AG04449 (cell line): ENCODE data around the gene CLOCK.

ENCODE experiments used
- CTCF ChIA-PET: fragments of 350-600 bp; formaldehyde crosslinking; extraction: SDS; loops from one replicate; lab custom pipeline; 2021; ENCODE audit warnings: antibody characterized with exemption; lab: Yijun Ruan, JAX
- POLR2A ChIA-PET: fragments of 400-600, 350-600 bp; formaldehyde crosslinking; extraction: SDS; loops from one replicate; lab custom pipeline; 2020; ENCODE audit warnings: antibody characterized with exemption, inconsistent platforms; lab: Yijun Ruan, JAX
- DNase-seq: peaks from one replicate; pipeline ENCODE4 v3.0.0-alpha.2; 2010; ENCODE audit warnings: low read depth, low spot score
- H3K4me3 ChIP-seq: 2 replicates; pipeline ENCODE4 v1.5.1; 2011; ENCODE audit warnings: low read depth, mild to moderate bottlenecking, control low read depth, low read length
- TF ChIP-seq, protein P1 (sequence below): IDR thresholded peaks from one replicate; pipeline ENCODE4 v1.5.1; 2011; ENCODE audit warnings: mild to moderate bottlenecking, moderate library complexity, low read length, control low read depth, inconsistent platforms; ENCODE audit not compliant: insufficient read depth; ENCODE audit errors: missing control alignments

Gene CLOCK

DNA sequence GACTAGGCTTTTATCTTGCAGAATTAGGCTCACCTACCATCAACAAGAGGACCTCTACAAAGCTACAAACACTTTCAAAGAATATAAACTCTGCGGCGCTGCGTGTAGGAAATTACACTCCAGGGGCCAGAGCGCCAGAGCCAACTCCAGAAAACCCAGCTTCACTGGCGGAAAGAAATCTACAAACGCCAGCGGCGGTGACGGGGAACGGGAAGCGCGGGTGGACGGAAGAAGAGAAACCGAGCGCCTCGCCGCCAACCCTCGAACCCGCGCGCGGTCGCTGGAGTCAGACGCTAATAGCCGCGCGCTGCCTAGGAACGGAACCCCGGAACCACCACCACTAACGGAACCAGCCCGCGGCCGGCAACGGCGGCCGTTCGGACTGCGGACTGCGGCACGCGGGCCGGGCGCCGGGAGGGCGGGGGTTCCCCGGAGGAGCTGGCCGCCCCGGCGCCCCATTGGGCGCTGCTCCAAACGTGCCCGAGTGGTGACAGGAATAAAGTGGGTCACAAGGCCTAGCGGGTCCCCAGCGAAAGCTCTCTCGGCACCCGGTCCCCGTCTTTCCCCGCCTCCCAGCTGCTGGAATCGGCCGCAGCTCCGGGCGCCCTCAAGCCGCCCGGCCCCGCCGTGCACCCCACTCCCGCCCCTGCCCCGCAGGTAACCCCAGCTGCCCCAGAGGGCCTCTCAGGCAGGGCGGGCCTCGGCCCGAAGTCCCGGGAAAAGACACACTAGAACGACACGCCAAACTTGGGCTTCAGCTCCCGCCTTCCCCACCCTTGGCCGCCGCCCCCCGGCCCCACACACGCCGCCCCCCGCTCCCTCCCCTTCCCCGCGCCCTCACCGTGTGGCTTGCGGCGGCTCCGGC is 836 bp downstream of the CLOCK start:
- TF ChIP-seq, protein P1, sequence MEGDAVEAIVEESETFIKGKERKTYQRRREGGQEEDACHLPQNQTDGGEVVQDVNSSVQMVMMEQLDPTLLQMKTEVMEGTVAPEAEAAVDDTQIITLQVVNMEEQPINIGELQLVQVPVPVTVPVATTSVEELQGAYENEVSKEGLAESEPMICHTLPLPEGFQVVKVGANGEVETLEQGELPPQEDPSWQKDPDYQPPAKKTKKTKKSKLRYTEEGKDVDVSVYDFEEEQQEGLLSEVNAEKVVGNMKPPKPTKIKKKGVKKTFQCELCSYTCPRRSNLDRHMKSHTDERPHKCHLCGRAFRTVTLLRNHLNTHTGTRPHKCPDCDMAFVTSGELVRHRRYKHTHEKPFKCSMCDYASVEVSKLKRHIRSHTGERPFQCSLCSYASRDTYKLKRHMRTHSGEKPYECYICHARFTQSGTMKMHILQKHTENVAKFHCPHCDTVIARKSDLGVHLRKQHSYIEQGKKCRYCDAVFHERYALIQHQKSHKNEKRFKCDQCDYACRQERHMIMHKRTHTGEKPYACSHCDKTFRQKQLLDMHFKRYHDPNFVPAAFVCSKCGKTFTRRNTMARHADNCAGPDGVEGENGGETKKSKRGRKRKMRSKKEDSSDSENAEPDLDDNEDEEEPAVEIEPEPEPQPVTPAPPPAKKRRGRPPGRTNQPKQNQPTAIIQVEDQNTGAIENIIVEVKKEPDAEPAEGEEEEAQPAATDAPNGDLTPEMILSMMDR = no peak
- POLR2A ChIA-PET = interaction anchor here (1.1 to 3.5 kb wide), 4 partner anchors 100 to 200 kb away, joined by 4 to 17 read pairs (median 9); partner anchors contain the start of genes SRD5A3 and TMEM165

GRCh38 chr4:55545151-55545550 is 1.6 kb downstream of the CLOCK start:
- CTCF ChIA-PET = interaction anchor here (1.1 to 2.3 kb wide), 9 partner anchors 9 to 135 kb away, joined by 3 to 11 read pairs (median 4); no protein-coding TSS in a partner anchor
- POLR2A ChIA-PET = interaction anchor here (1.1 to 3.5 kb wide), 3 partner anchors 99 to 200 kb away, joined by 4 to 17 read pairs (median 10); partner anchors contain the start of gene SRD5A3
- H3K4me3 ChIP-seq = peak overlapping the region; percentile 77
- TF ChIP-seq, protein P1 = no peak
- no peak for DNase-seq

More for the DNA sequence above, 836 bp downstream of the CLOCK start:
- CTCF ChIA-PET = interaction anchor here (0.6 to 2.3 kb wide), 12 partner anchors 10 to 200 kb away, joined by 3 to 11 read pairs (median 4); no protein-coding TSS in a partner anchor
- DNase-seq = no peak
- peak overlapping the region; percentile 77 for H3K4me3 ChIP-seq

GRCh38 chr4:55543858-55544257 is 2.9 kb downstream of the CLOCK start:
- CTCF ChIA-PET = interaction anchor here (0.6 to 1.3 kb wide), 2 partner anchors 95 to 356 kb away, joined by 3 read pairs; no protein-coding TSS in a partner anchor
- DNase-seq = no peak
- no peak overlapping the region for H3K4me3 ChIP-seq
- POLR2A ChIA-PET = no interaction called here
- TF ChIP-seq, protein P1 = no peak

DNA sequence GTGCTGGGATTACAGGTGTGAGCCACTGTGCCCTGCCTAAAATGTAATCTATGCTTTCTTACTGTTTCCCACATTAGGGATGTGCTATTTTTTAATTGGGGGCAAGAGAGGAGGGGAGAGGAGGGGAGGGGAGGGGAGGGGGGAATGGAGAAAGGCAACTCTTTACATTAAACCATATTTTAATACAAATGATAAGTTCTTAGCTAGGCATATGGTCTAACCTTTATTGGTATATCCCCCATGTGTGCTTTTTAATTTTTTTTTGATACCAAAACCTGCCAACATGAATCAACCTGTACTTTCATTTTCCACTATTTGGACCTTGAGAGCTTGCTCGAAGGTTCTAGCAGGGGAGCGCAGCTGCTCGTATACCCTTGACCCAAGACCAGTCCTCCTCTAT is 6.4 kb downstream of the CLOCK start:
- no peak overlapping the region for H3K4me3 ChIP-seq
- POLR2A ChIA-PET = no interaction called here
- TF ChIP-seq, protein P1 = no peak
- no peak for DNase-seq
- CTCF ChIA-PET = interaction anchor here (0.7 kb wide), 1 partner anchor 60 kb away, joined by 3 read pairs; no protein-coding TSS in a partner anchor

- ChIA-PET POLR2A (no interaction called here), CTCF (interaction anchor here (0.6 to 0.7 kb wide), 2 partner anchors 59 to 169 kb away, joined by 3 read pairs; no protein-coding TSS in a partner anchor)
- TF ChIP-seq, protein P1 = no peak
- H3K4me3 ChIP-seq = no peak overlapping the region
- no peak for DNase-seq
Observed at GRCh38 chr4:55539658-55540057, 7.1 kb downstream of the CLOCK start.

DNA sequence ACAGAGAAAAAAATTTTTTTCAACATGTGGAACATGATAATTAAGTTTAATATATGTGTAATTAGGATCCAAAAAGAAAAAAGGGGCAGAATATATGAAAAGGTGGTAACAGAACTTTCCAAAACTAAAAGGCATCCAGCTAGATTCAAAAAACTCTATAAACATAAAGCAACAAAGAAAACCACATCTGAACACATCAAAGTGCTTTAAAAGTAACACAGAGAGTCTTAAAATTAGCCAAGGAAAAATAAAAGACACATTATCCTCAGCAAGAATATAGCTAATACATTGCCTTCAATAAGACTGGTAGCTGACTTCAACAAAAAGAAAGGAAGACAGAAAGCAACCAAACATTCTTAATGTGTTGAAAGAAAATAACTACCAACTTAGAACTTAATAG is 8.2 kb downstream of the CLOCK start:
- CTCF ChIA-PET = interaction anchor here (1.1 kb wide), 1 partner anchor 93 kb away, joined by 3 read pairs; no protein-coding TSS in a partner anchor
- no peak overlapping the region for H3K4me3 ChIP-seq
- POLR2A ChIA-PET = interaction anchor here (0.8 kb wide), 1 partner anchor 9 kb away, joined by 4 read pairs; the partner anchor contains the start of gene CLOCK
- TF ChIP-seq, protein P1 = no peak
- DNase-seq = no peak
